Measurements from ENCODE around the gene SPNS2. TPM values are rescaled to one million over a fixed set of nuclear protein-coding genes. Genes with fewer than 3 reads are reported as not detected.

SPNS2 gene
- total and polyA plus RNA-seq, 10 of the 15 experiments (the other 5 are each of a cell fraction or from before 2014, with no cell fraction given), result 0.04 to 1.1 (median 0.23) TPM; not detected in 2

GRCh38 chr17:4539025-4539424 is 40.3 kb downstream of the SPNS2 start (continued):
- TF ChIP-seq E4F1 (IDR thresholded peaks at IDR 0.05; ENCODE audit: borderline replicate concordance, partially characterized antibody) (no peak), ZZZ3 (IDR thresholded peaks at IDR 0.05; ENCODE audit: control insufficient read depth, insufficient read length, low read depth) (no peak), ATF3 (IDR thresholded peaks at IDR 0.05; ENCODE audit: borderline replicate concordance, extremely low read depth, low read depth, low read length) (no peak), MTA2 (IDR thresholded peaks at IDR 0.05; ENCODE audit: low read depth) (no peak), KDM1A (IDR thresholded peaks at IDR 0.05; ENCODE audit: borderline replicate concordance) (no peak), RB1 (IDR thresholded peaks at IDR 0.05; ENCODE audit: borderline replicate concordance) (no peak), BMI1 (IDR thresholded peaks at IDR 0.05; ENCODE audit: borderline replicate concordance) (no peak), EP300 (IDR thresholded peaks at IDR 0.05; ENCODE audit: borderline replicate concordance in 1 of 2, control insufficient read depth in 1 of 2, low read depth in 2 of 2, low read length in 2 of 2) (no peak), SMARCA5 (IDR thresholded peaks at IDR 0.05) (no peak)

GRCh38 chr17:4539576-4540223 is 41.0 kb downstream of the SPNS2 start:
- CTCF ChIA-PET, result no interaction called here
- RAD21 ChIA-PET (ENCODE audit: unreplicated experiment), result no interaction called here
- intact Hi-C loops (cut with micrococcal nuclease; ENCODE audit: unreplicated experiment), result no loop called here

More at GRCh38 chr17:4539576-4540223, 41.0 kb downstream of the SPNS2 start:
- BruUV-seq (replicated peaks), result TSS peak; percentile 60
- Histone ChIP-seq H3K4me1 (ENCODE audit: control insufficient read depth, insufficient read depth, low read length) (no peaks in the 10 kb centered on the region), H3K9ac (ENCODE audit: control insufficient read depth, insufficient read depth, low read length) (no peak overlapping the region), H3K27ac (ENCODE audit: control insufficient read depth, insufficient read depth) (no peak overlapping the region), H2AFZ (ENCODE audit: control insufficient read depth, low read depth, low read length) (no peak overlapping the region), H3K9me3 (replicated peaks; ENCODE audit: control insufficient read depth, insufficient read depth, low read length) (no peaks in the 10 kb centered on the region), H3K27me3 (replicated peaks in 1 of 2; ENCODE audit: control insufficient read depth in 2 of 2, insufficient read depth in 2 of 2, low read length in 1 of 2) (no peaks in the 10 kb centered on the region), H3K4me3 (no peak overlapping the region), H4K20me1 (ENCODE audit: control insufficient read depth, insufficient read depth) (no peaks in the 10 kb centered on the region), H3K36me3 (ENCODE audit: control insufficient read depth in 2 of 2, insufficient read depth in 2 of 2, low read length in 1 of 2) (peaks cover 0 to 41% of the 10 kb centered on the region in 2 experiments; a peak in 3 of 4 replicates), H3K4me2 (ENCODE audit: control insufficient read depth, insufficient read depth) (no peak overlapping the region), H3K79me2 (ENCODE audit: control insufficient read depth, insufficient read depth, low read length) (no peaks in the 10 kb centered on the region)
- SMC1A ChIA-PET (ENCODE audit: uncharacterized antibody, unreplicated experiment), result no interaction called here
- TF ChIP-seq ZZZ3 (IDR thresholded peaks at IDR 0.05; ENCODE audit: control insufficient read depth, insufficient read length, low read depth) (no peak), SREBF2 (IDR thresholded peaks at IDR 0.05; ENCODE audit: low read length) (no peak), RAD51 (IDR thresholded peaks at IDR 0.05) (no peak), BHLHE40 (IDR thresholded peaks at IDR 0.05; ENCODE audit: borderline replicate concordance in 1 of 2, low read depth in 2 of 2, low read length in 1 of 2) (no peak)
- in situ Hi-C loops (cut with MboI), result no loop called here
- no peak for ATAC-seq
- DNase-seq (ENCODE audit: low read depth, low spot score), result no peak
- 84% methylated on average over 24 of the region's 26 CpGs for WGBS (ENCODE audit: insufficient coverage, insufficient replicate concordance, low lambda C conversion rate, missing lambda C conversion rate)
- FAIRE-seq, result no peak
- POLR2A ChIA-PET, result no interaction called here
